Stimulated activated naive CD8-positive, alpha-beta T cell treated with anti-CD3 and anti-CD28 coated beads, Interleukin-15, Interleukin-2, amounts not matched to agents 100 ng/mL and 50 ng/mL, for 24 hours (primary cell): ENCODE data around the gene PHAF1.

ENCODE experiments used
- H3K27ac Mint-ChIP-seq: one replicate; pipeline ENCODE4 v1.8.0; 2021; ENCODE audit warnings: mild to moderate bottlenecking, mixed read lengths
- H3K27me3 Mint-ChIP-seq: one replicate; pipeline ENCODE4 v1.8.0; 2021; ENCODE audit warnings: mixed read lengths
- H3K36me3 Mint-ChIP-seq: one replicate; pipeline ENCODE4 v1.8.0; 2021; ENCODE audit warnings: low read depth, mixed read lengths
- H3K4me1 Mint-ChIP-seq: one replicate; pipeline ENCODE4 v1.8.0; 2021; ENCODE audit warnings: low read depth, mixed read lengths
- H3K4me3 Mint-ChIP-seq: one replicate; pipeline ENCODE4 v1.8.0; 2021; ENCODE audit warnings: mild to moderate bottlenecking, mixed read lengths
- H3K9me3 Mint-ChIP-seq: one replicate; pipeline ENCODE4 v1.8.0; 2021; ENCODE audit warnings: mixed read lengths

Gene PHAF1

DNA sequence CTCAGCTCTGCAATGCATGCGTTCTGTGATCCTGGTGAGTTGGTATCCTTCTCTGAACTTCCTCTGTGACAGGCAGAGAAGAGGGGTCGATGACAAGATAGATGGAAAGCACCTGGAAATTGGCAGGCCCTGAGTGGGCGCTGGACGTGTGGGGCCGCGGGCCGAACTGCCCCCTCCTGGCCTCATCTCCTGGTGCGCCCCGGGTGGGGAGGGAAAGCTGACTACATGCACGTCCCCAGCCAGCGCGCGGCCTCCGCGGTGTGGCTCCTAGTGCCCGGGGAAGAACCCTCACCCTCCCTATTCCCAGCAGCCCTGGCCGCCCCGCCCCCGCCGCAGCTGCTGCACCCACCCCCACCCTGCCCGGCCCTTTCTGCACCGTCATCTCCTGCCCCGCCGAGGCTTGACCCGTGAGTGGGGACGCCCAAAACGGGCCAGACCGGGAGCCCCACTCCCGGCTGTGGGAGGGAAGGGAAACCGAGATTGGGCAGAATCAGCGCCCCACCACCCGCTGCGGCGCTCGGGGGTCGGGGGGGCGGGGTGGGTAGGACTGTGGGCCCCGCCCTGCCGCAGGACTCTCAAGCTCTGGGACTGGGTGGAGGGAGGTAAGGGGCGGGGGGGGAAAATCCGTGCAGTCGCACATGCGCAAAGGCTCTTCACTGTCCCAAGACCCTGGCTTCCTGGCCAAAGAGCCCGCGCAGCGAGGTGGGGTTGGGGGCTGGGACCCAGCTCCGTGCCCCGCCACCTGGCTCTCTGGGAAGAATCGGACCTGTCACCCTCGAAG is 60.6 kb downstream of the PHAF1 start, which contains the start of gene NOL3:
Gene NOL3, plus strand, starts transcription at position 371 of the 781 bp plus-strand sequence.
- Mint-ChIP-seq H3K4me1 (peaks cover 29% of the 10 kb centered on the region), H3K9me3 (no peaks in the 10 kb centered on the region), H3K4me3 (peak within 1 kb of the TSS; percentile 70), H3K27me3 (peaks cover 72% of the 10 kb centered on the region), H3K36me3 (no peaks in the 10 kb centered on the region), H3K27ac (peak within 1 kb of the TSS; percentile 49)

DNA sequence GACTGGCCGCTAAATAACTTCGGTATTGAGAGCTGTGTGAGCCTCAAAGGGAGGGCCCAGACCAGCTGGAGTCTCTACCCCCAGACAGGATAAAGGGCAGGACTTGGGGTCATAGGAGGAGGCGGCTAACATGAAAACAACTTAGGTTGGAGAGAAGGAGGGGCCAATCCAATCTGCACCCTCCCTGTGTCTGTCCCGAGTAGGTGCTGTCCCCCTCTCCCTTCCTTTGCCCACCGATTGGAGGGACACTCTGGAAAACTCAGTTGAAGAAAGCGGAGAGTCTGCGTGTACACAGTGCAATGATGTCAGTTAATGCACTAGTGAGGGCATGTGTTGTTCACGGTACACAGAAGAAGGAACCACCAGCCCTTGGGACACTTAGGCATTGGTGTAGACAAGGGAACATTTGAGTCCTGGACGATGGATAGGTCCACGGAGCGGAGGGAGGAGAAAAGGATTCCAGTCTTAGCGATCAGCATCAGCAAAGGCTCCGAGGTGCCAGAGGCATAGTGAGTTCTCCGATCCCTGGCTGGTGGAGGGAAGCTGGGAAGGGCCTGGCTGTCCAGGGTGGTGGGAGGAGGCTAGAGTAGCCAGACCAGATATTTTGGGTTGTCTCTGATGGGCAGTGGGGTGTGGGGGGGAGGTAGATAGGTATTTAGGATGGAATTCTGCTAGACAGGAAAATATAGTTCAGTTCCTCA is 61.4 kb downstream of the PHAF1 start:
- no peak overlapping the region for H3K27ac Mint-ChIP-seq

DNA sequence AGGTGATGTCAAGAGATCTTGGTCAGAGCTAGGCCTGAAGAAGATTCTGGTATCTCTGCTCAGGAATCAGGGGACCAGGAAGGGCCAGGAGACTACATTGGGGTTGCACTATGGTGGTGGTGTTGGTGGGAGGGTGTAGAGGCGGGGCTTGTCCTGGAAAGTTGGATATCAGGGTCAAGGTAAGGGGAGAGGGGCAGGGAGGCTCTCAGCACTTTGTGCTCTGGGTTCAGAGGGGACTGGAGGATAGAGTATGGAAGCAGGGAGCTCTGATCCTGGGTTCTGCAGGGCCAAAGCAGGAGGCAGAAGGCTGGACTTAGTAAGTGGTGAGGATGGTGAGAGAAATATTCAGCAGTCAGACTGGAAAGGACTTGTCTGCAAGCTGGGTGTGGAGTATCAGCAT is 63.6 kb downstream of the PHAF1 start:
- Mint-ChIP-seq H3K36me3 (no peaks in the 10 kb centered on the region), H3K27ac (peak overlapping the region; percentile 76), H3K9me3 (no peaks in the 10 kb centered on the region), H3K4me1 (peaks cover 39% of the 10 kb centered on the region), H3K4me3 (peak overlapping the region; percentile 81), H3K27me3 (peaks cover 75% of the 10 kb centered on the region)

More for the DNA sequence above, 61.4 kb downstream of the PHAF1 start:
- Mint-ChIP-seq H3K27me3 (peaks cover 77% of the 10 kb centered on the region), H3K4me1 (peaks cover 27% of the 10 kb centered on the region), H3K36me3 (no peaks in the 10 kb centered on the region), H3K9me3 (no peaks in the 10 kb centered on the region), H3K4me3 (peak overlapping the region; percentile 62)

DNA sequence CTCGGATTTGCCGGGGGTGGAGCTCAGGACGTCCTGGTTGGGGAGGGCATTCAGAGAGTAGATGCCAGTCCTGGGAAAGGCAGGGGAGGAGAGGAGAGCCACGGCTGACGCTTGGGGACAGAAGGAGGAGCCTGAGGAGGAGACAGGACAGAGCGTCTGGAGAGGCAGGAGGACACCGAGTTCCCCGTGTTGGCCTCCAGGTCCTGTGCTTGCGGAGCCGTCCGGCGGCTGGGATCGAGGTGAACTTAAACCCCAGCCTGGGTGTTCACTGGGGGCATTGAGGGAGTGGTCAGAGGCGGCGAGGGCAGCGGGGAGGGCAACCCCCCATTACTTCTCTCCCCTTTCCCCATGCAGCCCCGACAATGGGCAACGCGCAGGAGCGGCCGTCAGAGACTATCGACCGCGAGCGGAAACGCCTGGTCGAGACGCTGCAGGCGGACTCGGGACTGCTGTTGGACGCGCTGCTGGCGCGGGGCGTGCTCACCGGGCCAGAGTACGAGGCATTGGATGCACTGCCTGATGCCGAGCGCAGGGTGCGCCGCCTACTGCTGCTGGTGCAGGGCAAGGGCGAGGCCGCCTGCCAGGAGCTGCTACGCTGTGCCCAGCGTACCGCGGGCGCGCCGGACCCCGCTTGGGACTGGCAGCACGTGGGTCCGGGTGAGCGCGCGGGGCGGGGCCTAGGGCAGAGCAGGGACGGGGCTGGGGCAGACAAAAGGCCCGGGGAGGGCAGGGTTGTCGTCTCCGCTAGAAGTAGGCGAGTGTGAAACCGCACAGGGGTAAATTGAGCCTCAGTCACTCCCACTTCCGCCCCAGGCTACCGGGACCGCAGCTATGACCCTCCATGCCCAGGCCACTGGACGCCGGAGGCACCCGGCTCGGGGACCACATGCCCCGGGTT is 64.3 kb downstream of the PHAF1 start:
- peaks cover 73% of the 10 kb centered on the region for H3K27me3 Mint-ChIP-seq
- no peaks in the 10 kb centered on the region for H3K36me3 Mint-ChIP-seq
- H3K9me3 Mint-ChIP-seq = no peaks in the 10 kb centered on the region
- H3K4me1 Mint-ChIP-seq = peaks cover 45% of the 10 kb centered on the region
- H3K27ac Mint-ChIP-seq = peak overlapping the region; percentile 76
- peak overlapping the region; percentile 81 for H3K4me3 Mint-ChIP-seq

DNA sequence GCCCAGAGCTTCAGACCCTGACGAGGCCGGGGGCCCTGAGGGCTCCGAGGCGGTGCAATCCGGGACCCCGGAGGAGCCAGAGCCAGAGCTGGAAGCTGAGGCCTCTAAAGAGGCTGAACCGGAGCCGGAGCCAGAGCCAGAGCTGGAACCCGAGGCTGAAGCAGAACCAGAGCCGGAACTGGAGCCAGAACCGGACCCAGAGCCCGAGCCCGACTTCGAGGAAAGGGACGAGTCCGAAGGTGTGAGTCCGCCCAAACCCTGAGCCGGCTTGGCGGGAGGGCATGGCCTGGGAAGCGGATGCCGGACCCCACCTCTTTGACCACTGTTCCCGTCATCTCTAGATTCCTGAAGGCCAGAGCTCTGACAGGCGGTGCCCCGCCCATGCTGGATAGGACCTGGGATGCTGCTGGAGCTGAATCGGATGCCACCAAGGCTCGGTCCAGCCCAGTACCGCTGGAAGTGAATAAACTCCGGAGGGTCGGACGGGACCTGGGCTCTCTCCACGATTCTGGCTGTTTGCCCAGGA is 65.0 kb downstream of the PHAF1 start:
- peaks cover 69% of the 10 kb centered on the region for H3K27me3 Mint-ChIP-seq
- no peak overlapping the region for H3K4me3 Mint-ChIP-seq
- H3K9me3 Mint-ChIP-seq = no peaks in the 10 kb centered on the region

DNA sequence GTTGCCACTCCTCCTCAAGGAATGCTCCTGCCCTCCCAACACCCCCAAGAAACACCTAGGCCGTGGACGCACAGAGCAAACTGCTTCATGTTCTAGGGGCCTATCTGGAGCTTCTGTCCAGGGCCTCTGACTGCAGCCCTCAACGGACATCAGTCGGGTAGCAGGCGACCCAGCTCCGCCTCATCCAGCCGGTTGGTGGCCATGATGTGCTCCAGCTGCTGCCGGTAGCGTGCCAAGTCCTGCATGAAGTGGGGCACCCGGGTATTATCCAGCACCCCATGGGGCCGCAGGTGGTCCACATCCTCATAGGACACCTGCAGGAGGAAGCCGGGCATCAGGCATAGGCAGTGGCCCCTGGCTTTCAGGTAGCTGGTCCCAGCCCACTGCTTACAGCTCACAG is 66.9 kb downstream of the PHAF1 start:
- no peak overlapping the region for H3K4me3 Mint-ChIP-seq

More for the DNA sequence above, 65.0 kb downstream of the PHAF1 start:
- H3K27ac Mint-ChIP-seq = no peak overlapping the region
- peaks cover 43% of the 10 kb centered on the region for H3K4me1 Mint-ChIP-seq
- H3K36me3 Mint-ChIP-seq = no peaks in the 10 kb centered on the region

DNA sequence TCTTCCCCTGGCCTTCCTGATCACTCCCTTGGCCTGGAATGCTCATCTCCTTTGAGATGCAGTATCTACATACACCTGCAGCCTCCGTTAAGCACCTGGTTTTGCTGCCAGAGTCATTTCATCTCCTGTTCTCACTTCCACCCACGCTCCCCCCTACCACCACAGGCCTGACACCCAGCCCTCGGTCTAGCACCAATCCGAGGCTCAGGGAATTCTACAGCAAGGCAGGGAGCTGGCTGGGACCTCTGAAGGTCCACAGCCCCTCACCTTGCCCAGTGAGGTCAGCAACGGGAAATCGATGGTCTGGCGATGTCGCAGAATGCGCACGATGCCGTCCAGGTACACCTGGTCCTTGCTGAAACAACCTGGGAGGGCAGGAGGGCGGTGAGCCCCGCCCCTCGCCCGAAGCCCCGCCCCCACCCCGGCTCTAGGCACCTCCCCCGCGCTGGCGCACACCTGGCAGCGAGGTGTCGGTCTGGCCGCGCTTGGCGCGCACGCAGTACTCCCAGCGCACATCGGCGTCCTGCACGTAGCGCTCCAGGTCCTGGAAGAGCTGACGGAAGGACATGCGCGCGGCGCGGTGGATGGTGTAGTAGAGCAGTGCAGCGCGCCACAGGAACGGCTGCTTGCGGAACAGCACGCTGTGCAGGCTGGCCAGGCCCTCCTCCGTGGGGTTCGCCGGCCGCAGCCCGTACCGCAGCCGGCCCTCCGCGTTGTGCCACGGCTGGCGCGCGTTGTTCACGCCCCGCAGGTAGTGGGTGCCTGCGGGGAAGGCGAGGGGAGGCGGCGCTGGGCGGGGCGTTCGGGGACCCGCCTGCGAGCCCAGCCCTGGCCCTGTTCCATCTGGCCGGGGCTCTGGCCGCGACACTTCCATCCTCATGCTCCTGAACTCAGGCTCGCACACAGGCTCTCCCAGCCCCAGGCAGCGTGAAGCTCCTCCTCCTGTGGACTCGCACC is 68.3 kb downstream of the PHAF1 start:
- H3K27me3 Mint-ChIP-seq = peaks cover 45% of the 10 kb centered on the region

More for the DNA sequence above, 66.9 kb downstream of the PHAF1 start:
- peaks cover 55% of the 10 kb centered on the region for H3K27me3 Mint-ChIP-seq
- no peaks in the 10 kb centered on the region for H3K36me3 Mint-ChIP-seq
- H3K9me3 Mint-ChIP-seq = no peaks in the 10 kb centered on the region
- H3K27ac Mint-ChIP-seq = no peak overlapping the region
- peaks cover 33% of the 10 kb centered on the region for H3K4me1 Mint-ChIP-seq

DNA sequence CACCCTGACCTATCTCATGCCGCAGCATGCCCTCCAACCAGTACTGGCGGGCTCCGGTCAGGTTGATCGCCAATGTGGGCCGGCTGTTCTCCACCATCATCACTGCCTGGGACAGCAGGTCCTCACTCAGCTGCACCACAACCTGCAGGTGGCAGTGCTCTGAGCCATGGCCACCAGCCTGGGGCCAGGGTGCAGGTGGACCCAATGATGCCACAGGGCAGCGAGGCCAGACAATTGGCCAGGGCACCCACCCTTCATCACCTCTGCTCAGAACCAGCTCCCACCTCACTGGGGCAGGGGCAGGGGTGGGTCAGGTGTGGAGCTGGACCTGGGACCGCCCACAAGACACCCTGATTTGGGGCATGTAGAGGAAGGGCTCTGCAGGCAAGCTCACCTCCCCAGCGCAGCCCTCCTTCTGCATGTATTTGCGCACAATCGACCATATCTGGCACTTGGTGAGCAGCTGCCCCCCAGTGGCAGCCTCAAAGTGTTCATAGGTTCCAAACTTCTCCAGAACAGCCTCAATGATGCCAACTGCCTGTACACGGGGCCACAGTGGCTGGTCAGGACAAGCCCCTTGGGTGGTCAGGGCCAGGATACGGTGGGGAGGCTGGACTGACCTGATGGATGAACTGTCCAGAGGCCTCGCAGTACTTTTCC is 69.8 kb downstream of the PHAF1 start:
- no peaks in the 10 kb centered on the region for H3K36me3 Mint-ChIP-seq
- no peaks in the 10 kb centered on the region for H3K9me3 Mint-ChIP-seq
- peaks cover 34% of the 10 kb centered on the region for H3K27me3 Mint-ChIP-seq
- H3K4me3 Mint-ChIP-seq = no peak overlapping the region
- peaks cover 19% of the 10 kb centered on the region for H3K4me1 Mint-ChIP-seq
- no peak overlapping the region for H3K27ac Mint-ChIP-seq

More for the DNA sequence above, 68.3 kb downstream of the PHAF1 start:
- Mint-ChIP-seq H3K4me3 (peak overlapping the region; percentile 41), H3K36me3 (no peaks in the 10 kb centered on the region), H3K27ac (no peak overlapping the region), H3K4me1 (peaks cover 32% of the 10 kb centered on the region), H3K9me3 (no peaks in the 10 kb centered on the region)

DNA sequence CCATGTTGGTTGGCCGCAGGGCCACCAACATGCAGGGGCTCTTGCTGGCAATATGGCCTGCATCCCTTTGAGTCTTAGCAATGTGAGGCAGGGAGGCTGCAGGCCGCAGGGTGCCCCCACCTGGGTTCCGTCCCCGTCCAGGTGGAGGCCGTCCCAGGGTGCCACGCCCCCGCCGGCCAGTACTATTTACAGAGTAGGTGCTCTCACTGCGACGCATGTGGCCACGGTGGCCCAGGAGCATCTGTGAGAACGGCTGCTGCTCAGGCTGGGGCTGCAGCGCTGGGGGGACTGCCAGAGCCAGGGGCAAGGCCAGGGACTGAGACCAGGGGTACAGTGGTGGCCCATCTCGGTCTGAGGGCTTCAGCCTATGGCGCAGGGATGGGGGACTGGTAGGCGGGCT is 70.4 kb downstream of the PHAF1 start:
- no peaks in the 10 kb centered on the region for H3K9me3 Mint-ChIP-seq
- peaks cover 25% of the 10 kb centered on the region for H3K4me1 Mint-ChIP-seq
- H3K36me3 Mint-ChIP-seq = no peaks in the 10 kb centered on the region
- no peak overlapping the region for H3K4me3 Mint-ChIP-seq
- H3K27ac Mint-ChIP-seq = no peak overlapping the region
- peaks cover 35% of the 10 kb centered on the region for H3K27me3 Mint-ChIP-seq

DNA sequence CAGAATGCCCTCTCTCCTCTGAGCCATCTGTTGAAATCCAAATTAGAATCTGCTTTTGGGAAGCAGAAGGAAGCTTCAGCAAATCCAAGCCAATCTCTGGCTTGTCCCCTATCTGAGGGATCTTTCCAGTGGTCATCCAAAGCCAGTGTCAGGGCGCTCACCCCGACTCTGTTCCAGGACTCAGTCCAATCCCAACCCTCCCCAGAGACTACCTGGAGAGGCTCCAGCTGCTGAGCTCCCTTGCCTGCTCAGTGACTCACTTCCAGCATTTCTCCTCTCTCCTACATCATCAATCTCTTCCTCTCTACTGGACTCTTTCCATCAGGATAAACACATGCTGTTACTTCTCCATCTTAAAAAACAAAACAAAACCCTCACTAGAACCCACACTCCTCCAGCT is 71.6 kb downstream of the PHAF1 start:
- H3K4me3 Mint-ChIP-seq = no peak overlapping the region

DNA sequence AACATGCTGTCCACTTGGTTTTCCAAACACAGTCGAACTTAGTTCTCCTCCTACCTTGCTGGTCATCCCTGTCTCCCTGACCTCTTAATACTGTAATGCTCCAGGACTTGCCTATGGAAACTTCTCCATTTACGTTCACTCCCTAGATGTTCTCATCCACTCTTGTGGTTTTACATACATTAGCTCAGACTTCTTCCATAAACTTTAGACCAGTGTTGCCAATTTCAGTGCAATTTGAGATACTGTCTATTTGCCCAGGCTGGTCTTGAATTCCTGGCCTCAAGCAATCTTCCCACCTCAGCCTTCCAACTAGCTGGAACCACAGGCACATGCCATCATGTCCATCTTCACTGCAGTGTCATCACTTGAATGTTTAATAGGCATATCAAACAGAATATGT is 72.5 kb downstream of the PHAF1 start:
- Mint-ChIP-seq H3K4me1 (peaks cover 30% of the 10 kb centered on the region), H3K27ac (no peak overlapping the region), H3K27me3 (peaks cover 25% of the 10 kb centered on the region), H3K4me3 (no peak overlapping the region), H3K36me3 (no peaks in the 10 kb centered on the region), H3K9me3 (no peaks in the 10 kb centered on the region)

More for the DNA sequence above, 71.6 kb downstream of the PHAF1 start:
- H3K9me3 Mint-ChIP-seq = no peaks in the 10 kb centered on the region
- H3K4me1 Mint-ChIP-seq = peaks cover 33% of the 10 kb centered on the region
- peaks cover 29% of the 10 kb centered on the region for H3K27me3 Mint-ChIP-seq
- no peaks in the 10 kb centered on the region for H3K36me3 Mint-ChIP-seq
- H3K27ac Mint-ChIP-seq = no peak overlapping the region

DNA sequence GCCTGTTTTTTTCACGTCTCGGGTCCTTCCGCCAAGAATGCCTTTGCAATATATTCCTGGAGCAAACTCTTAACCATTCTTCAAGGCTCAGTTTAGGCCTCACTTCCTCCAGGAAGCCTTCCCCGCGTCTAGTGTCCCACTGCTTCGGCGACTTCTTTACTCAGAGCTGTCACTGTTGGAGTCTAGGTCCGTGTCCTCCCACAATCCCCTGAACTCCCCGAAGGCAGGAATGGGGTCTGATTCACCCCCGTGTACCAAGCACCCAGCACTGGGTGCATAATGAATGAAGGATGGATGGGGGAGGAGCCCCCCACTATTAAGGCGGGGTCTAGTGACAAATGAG is 73.5 kb downstream of the PHAF1 start:
- Mint-ChIP-seq H3K4me1 (peaks cover 20% of the 10 kb centered on the region), H3K27me3 (peaks cover 19% of the 10 kb centered on the region), H3K36me3 (no peaks in the 10 kb centered on the region), H3K4me3 (no peak overlapping the region), H3K27ac (no peak overlapping the region), H3K9me3 (no peaks in the 10 kb centered on the region)
